Measurements from ENCODE around the gene BCAS3.

BCAS3 gene

GRCh38 chr17:61330174-61331150, 652.8 kb downstream of the BCAS3 start:
- no peak for DNase-seq

GRCh38 chr17:61331178-61331577, 653.5 kb downstream of the BCAS3 start:
- no peak for DNase-seq

GRCh38 chr17:61331886-61332285, 654.2 kb downstream of the BCAS3 start:
- DNase-seq = no peak

DNA sequence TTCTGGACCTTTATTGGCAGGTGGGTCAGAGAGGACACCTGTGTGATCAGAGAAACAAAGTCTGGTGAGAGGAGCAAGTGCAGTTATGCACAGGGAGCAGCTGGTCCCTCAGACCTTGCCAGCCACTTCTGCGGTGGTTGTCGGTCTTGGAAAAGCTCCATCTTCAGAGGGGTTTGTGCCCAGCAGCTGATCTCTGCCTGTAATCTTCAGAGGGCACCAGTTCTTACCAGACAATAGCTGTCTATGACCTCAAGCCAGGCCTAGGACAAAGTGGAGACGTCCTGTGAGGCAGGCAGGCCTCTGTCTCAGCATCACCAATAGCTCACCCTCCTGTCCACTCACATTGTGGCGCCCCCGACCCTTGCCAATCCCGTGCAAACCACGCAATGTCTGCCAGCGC, 655.5 kb downstream of the BCAS3 start:
- no peak for DNase-seq

DNA sequence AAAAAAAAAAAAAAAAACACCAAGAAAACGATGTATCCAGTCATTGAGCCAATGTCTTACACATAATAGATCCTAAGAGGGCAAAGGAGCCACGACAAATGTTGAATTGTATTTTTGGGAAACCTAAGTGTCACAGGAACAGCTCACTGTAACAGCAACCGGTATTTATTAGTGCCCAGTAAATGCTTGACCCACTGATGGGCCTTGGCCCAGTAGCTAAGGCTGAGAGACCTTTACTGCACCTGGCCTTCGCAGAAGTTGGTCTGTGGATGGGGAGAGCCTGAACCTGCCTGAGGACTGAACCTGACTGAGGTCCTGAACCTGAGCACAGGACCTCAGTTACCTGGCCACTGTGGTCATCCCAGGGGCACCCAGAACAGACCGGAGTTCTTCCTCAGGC, 657.0 kb downstream of the BCAS3 start:
- no peak for DNase-seq

DNA sequence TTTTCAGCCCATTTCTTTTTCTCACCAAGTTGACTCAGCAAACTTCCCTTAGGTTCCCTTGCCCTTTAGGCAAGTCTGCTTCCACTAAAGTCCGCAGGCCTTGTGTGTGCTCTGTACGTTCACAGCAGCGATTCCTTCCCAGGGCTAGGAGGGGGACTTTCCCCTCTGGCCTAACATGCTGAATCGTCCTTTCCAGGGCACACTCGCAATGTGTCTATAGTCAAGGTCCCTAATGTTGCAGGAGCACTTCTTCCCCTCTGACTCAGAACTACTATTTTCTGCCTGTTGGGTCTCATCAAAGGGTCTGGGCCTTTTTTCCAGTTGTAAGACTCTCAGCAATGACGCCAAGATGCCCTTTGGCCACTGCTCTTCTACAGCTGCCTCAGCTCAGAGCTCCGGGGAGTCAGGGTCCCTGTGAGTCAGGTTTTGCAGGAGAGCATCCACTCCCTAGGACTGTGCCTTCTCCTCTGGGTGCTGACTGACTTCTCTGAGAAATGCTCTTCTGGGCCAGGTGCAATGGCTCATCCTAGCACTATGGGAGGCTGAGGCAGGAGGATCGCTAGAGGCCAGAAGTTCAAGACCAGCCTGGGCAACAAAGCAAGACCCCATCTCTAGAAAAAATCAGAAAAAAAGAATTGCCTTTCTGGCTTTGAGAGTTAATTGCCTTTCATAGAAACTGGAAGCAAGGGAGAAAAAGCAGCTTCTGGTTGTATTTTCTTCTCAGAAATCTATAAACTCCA, 657.6 kb downstream of the BCAS3 start:
- no peak for DNase-seq

GRCh38 chr17:61335845-61336655, 658.4 kb downstream of the BCAS3 start:
- no peak for DNase-seq

DNA sequence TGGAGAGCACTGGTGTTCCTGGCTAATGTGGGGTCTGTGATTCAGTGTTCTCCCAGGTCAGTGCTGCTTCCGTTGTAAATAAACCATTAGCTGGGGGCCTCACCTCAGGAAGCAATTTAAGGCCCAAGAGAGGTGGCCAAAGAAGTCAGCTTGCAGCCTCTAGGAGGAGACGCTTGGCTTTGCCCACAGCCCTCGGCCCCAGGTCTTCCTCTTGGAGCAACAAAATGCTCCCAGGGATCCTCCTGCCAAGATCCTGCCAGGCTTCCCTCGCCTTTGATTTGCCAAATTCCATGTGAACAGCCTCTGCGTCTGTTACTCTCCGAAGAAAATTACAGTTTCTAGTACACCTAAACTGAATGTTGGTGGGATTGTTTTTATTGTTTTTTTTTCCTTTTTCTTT, 659.6 kb downstream of the BCAS3 start:
- DNase-seq = no peak

DNA sequence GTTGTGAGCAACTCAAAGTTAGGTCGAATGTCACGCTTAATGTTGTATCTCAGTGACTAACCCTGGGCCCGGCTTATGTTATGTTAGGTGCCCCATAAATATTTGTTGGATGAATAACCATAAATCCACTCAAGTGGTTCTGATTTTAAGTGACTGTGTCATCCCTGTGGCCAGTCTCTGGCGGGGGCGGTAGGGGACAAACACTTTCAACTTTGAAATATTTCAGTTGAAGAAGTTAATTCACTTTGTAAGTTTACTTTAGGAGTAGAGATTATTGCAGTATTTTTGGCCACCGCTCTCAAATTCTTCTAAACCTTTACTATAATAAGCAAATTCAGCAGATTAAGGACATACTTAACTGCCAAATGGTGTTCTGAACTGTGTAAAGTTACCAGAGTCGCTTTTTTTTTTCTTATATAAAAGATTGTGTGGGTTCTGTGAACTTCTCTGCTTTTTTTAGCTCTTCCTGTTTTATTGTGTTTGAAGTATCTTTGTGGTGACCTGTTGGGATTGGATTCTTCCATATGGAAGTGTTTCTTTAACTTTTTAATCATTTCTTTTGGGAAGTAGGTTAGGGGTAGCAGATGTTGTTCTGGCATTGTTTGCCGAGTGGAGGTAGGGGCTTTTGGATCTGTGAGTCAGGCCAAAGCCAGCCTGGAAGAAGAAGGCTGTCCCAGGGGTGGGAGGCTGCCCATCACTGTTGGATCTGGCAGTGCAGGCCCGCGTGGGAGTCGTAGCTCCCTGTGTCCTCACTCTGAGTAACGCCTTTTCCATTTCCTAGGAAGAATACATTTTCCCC, 660.5 kb downstream of the BCAS3 start:
- DNase-seq = no peak

GRCh38 chr17:61338874-61339478, 661.3 kb downstream of the BCAS3 start:
- DNase-seq = no peak

- no peak for DNase-seq
Observed at GRCh38 chr17:61340431-61341209, 663.0 kb downstream of the BCAS3 start.

DNA sequence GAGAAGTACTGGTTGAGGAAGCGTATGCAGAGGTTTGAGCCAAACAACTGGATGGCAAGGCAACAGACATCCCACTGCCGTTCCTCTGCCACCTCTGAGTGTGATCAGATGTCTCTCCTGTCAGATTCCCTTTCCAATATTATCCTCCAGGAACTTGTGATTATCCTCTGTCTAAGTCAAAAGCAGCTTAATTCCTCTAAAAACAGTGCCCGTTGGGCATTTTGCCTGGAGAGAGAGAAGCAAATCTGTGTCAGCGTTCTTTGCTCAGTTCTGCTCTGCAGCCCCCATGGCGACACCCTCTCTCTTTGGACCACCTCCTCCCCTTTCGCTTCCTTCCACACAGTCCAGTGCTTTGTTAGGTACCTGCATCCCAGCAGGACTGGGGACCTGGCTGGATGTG, 665.9 kb downstream of the BCAS3 start:
- DNase-seq = no peak

- no peak for DNase-seq
Observed at GRCh38 chr17:61345061-61345460, 667.4 kb downstream of the BCAS3 start.

GRCh38 chr17:61345825-61346666, 668.4 kb downstream of the BCAS3 start:
- no peak for DNase-seq

- DNase-seq = no peak
Observed at GRCh38 chr17:61349350-61349749, 671.7 kb downstream of the BCAS3 start.

DNA sequence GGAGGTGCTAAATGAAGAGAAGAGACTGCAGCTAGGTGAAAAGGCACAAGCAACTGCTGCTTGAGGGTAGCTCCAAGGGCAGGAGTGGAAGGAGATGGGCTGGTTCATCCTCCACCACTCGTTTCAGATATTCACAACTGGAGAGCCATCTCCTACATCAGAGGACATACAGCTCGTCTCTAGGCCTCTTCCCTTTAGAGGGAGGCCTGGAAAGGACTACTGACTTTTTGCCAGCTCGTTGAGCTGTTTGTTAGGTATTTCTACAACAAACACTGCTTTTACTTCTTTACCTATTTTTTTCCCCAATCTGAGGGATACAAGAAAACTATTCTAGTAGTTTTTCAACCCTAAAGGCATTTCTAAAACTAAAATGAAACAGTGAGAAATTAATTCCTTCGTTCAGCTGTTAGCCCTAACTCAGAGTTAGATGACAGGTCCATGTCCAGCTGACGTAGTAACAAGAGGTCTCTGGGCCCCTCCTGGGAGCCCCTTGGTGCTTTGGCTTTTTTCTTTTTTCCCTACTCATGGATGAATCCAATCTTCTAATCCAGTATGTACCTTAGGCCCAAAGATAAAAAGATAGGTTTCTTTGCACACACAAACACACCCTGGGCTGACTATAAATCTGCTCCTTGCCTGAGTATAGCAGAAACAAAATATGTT, 674.2 kb downstream of the BCAS3 start:
- DNase-seq = no peak

- no peak for DNase-seq
Observed at GRCh38 chr17:61352408-61352770, 674.7 kb downstream of the BCAS3 start.

DNA sequence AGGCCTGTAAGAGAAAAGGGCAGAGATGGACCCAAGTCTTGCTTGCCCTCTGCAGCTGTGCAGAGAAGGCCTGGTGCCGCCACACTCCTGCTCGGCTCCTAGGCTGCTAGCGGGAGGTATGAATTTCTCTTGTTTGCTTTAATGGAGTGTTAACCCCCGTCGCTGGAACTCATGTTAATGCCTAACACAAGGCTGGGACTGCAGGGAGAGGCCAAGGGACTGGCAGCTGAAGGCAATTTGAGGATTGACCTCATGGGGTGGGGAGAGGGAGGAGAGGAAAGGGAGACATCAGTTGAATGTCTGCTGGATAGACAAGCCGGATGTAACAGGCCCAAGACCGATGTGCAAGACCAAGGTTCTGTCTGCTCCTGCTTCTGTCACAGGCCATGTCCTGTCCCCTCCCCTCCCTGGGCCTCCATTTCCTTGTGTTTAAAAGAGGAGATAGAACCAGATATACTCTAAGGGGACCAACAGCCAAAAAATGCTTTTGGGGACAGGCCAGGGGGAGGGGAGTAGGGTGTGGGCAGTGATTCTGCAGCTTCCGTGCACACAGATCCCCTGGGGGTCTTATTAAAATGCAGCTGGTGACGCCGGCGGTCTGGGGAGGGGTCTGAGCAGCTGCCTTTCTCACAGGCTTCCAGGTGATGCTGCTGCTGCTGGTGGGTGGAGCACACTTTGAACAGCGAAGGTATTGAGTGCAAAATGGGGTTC, 675.3 kb downstream of the BCAS3 start:
- no peak for DNase-seq

DNA sequence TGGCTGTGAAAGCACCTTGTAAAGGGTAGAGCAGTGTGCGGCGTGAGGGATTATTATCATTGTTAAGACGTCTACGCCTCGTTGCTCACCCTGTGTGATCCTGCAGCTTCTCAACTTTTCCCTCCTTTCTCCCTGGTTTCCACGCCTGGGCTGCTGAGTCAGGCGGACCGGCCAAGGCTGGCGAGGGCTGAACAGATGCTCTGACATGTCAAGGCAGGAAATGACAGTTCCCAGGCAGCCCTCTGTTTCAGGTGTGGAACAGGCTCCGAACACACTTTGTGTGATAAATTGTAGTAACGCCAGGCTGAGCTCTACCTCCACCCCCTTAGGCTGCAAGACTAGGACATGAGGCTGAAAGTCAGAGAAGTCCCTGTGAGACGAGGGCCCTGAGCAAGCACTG, 676.0 kb downstream of the BCAS3 start:
- no peak for DNase-seq

Data from activated CD4-positive, CD25-positive, alpha-beta regulatory T cell (primary cell).